Epithelial cell of proximal tubule (primary cell): ENCODE measurements around the gene PLXNB3. TPM values are rescaled to one million over a fixed set of nuclear protein-coding genes. Genes with fewer than 3 reads are reported as not detected.
A peak's percentile ranks its signal among the peaks of the same experiment; 100 is the strongest.

Experiments
- DNase-seq: peaks from one replicate; pipeline ENCODE4 v3.0.0-alpha.2; 2011; ENCODE audit warnings: low read depth
- H3K4me3 ChIP-seq: 2 replicates; pipeline ENCODE4 v1.5.1; 2011; ENCODE audit warnings: low read depth, mild to moderate bottlenecking, low read length
- total RNA-seq: library from RNA; depleted of rRNA; stranded (reverse); fragments of >200 nt; gene quantifications from 2 replicates; pipeline ENCODE4 v1.2.3, GENCODE V29; 2015
- TF ChIP-seq, protein P1 (sequence below): conservative IDR thresholded peaks from 2 replicates; pipeline ENCODE4 v1.5.1; 2012; ENCODE audit warnings: low read depth, mild to moderate bottlenecking, low read length

PLXNB3 gene
- total RNA-seq, 1 donor from 2014 or later = 7.4 TPM

DNA sequence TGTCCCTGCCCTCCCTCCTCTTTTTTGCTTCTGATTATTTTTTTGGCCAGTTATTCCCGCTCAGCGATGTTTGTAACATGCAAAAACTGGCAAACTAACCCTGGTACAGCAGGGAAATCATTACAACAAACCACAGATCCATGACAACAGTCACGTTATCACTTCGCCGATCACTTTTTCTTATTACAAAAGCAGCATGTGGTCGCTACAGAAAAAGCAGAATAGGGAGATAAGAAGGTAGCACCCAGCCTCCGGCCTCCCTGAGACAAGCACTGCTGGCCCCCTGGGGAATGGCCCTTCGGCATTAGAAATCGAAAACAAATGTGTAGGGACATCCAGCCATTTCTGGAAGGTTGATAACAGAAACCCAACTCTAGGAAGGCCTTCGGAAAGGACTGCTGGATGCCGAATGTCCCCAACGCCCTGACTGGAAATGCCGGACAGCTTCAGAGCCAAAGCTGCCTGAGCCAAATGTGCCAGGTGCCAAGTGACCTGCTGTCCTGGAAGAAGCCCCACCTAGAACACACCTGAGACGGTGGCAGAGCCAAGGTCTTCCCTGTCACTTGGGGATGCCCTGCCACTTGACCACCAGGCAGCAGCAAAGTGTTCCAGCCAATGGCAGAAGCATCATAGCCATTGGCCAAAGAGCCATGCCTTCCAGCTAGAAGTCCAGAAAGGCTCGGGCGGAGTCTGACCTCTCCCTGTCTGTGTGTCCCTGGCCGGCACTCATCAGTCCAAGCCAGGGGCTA lies 27.2 kb downstream of the PLXNB3 start:
- no peak for DNase-seq
- TF ChIP-seq, protein P1, sequence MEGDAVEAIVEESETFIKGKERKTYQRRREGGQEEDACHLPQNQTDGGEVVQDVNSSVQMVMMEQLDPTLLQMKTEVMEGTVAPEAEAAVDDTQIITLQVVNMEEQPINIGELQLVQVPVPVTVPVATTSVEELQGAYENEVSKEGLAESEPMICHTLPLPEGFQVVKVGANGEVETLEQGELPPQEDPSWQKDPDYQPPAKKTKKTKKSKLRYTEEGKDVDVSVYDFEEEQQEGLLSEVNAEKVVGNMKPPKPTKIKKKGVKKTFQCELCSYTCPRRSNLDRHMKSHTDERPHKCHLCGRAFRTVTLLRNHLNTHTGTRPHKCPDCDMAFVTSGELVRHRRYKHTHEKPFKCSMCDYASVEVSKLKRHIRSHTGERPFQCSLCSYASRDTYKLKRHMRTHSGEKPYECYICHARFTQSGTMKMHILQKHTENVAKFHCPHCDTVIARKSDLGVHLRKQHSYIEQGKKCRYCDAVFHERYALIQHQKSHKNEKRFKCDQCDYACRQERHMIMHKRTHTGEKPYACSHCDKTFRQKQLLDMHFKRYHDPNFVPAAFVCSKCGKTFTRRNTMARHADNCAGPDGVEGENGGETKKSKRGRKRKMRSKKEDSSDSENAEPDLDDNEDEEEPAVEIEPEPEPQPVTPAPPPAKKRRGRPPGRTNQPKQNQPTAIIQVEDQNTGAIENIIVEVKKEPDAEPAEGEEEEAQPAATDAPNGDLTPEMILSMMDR = no peak
- no peak overlapping the region for H3K4me3 ChIP-seq

GRCh38 chrX:153792368-153792767 lies 28.3 kb downstream of the PLXNB3 start:
- TF ChIP-seq, protein P1 = no peak
- H3K4me3 ChIP-seq = no peak overlapping the region
- no peak for DNase-seq

DNA sequence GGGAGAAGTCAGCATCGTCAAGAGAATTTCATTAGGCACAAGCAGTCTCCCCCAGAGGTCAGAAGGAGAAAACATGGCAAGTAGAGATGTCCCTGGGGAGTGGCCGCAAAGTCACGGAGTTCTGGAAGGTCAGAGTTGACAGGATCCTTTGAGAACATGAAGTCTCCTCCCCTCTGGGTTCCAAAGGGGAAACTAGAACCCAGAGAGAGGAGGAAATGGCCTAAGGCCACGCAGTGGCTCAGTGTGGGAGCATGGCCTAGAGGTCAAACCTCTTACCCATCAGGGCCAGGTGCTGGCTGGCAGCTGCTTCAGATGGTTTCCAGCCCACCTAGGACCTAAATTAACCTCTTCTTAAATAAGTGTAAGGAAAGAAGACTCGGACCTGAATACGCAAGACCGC lies 29.2 kb downstream of the PLXNB3 start:
- DNase-seq = no peak
- peak overlapping the region; percentile 69 for H3K4me3 ChIP-seq
- TF ChIP-seq, protein P1 = no peak

DNA sequence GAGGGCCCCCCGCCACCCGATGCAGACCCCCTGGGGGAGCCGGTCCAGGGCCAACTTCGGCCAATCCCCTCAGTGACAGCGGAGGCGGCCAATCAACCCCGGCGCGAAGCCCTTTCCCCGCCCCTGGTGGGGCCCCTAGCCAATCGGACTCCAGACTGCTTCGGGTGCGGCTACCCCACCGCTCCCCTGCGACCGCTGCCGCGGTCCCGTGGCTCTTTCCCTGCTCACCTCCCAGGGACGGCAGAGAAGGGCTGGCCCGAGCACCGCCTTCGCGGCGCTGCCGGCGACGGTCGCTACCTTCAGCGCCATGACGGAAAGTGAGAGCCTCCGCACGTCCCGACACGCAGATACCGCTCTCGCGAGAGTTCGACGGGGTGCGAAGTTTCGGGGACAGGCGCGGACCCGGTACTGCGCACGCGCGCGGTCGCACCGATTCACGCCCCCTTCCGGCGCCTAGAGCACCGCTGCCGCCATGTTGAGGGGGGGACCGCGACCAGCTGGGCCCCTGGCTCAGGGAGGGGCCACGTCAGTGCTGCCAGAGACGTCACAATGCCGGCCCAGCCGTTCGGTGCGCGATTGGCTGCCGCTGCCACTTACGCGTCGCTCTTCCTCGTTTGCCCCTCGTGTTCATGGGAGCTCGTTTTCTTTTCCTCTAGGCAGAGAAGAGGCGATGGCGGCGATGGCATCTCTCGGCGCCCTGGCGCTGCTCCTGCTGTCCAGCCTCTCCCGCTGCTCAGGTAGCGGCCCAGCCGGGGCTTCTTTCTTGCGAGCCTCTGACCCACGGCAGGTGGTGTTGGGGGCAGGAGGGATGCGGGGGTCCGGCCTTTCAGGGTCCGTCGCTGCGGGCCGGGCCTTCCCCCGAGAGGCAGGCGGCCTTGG lies 30.2 kb downstream of the PLXNB3 start, which contains the start of the genes IDH3G and SSR4:
IDH3G (minus strand) TSS at position 358 of the 879 bp plus-strand sequence; CDS start at position 309, 49 bp downstream.
SSR4 (plus strand) TSS at position 651 of the 879 bp plus-strand sequence; CDS start at position 671, 20 bp downstream.
- DNase-seq = peak; percentile 30
- peak within 1 kb of the TSS; percentile 69 for H3K4me3 ChIP-seq
- TF ChIP-seq, protein P1 = no peak

- TF ChIP-seq, protein P1 = no peak
- H3K4me3 ChIP-seq = peak overlapping the region; percentile 69
- DNase-seq = no peak
These were observed 31.1 kb downstream of the PLXNB3 start for GRCh38 chrX:153794897-153795816.

- DNase-seq = no peak
- H3K4me3 ChIP-seq = no peak overlapping the region
- TF ChIP-seq, protein P1 = no peak
These were observed 33.5 kb downstream of the PLXNB3 start for GRCh38 chrX:153797415-153798015.
